Small intestine (tissue), 7 donors: ENCODE measurements around the gene KCNK4. TPM values are rescaled to one million over a fixed set of nuclear protein-coding genes. Genes with fewer than 3 reads are reported as not detected.
"Not testable (repeated sequence)": the region's sequence is repeated elsewhere in the genome, so short reads cannot be mapped to it uniquely, and the experiment has no call there.

Source experiments
- DNase-seq, 2 donors: peaks; one replicate each; pipeline versions ENCODE4 v3.0.0 to v3.0.0-alpha.2; 2013
- FAIRE-seq: peaks from 2 replicates; lab custom pipeline; 2012; peaks lifted over from hg19 to GRCh38; lab: Jason Lieb, UNC
- H3K27ac ChIP-seq, 3 donors: one replicate each; pipeline ENCODE4 v1.5.1; 2013; ENCODE audit warnings: low read length in 2 of 3, mild to moderate bottlenecking in 2 of 3, control low read depth in 1 of 3, inconsistent platforms in 1 of 3, low read depth in 1 of 3, moderate library complexity in 1 of 3
- H3K27me3 ChIP-seq, 3 donors: one replicate each; pipeline ENCODE4 v1.6.1; 2013; ENCODE audit warnings: low read length in 3 of 3, inconsistent platforms in 1 of 3; ENCODE audit not compliant: control insufficient read depth in 3 of 3, insufficient read depth in 3 of 3
- H3K36me3 ChIP-seq, 3 donors: one replicate each; pipeline ENCODE4 v1.6.1; 2013; ENCODE audit warnings: low read length in 3 of 3, inconsistent platforms in 1 of 3, low read depth in 1 of 3, mild to moderate bottlenecking in 1 of 3, moderate library complexity in 1 of 3; ENCODE audit not compliant: control insufficient read depth in 3 of 3, insufficient read depth in 2 of 3
- H3K4me1 ChIP-seq, 3 donors: one replicate each; pipeline ENCODE4 v1.6.1; 2013; ENCODE audit warnings: low read length in 2 of 3, inconsistent platforms in 1 of 3, low read depth in 1 of 3, mild to moderate bottlenecking in 1 of 3, moderate library complexity in 1 of 3; ENCODE audit not compliant: control insufficient read depth in 3 of 3, insufficient read depth in 2 of 3
- H3K4me3 ChIP-seq, 3 donors: one replicate each; pipeline ENCODE4 v1.5.1; 2013; ENCODE audit warnings: low read length in 3 of 3, control low read depth in 1 of 3, inconsistent platforms in 1 of 3, low read depth in 1 of 3, mild to moderate bottlenecking in 1 of 3, moderate library complexity in 1 of 3
- H3K9me3 ChIP-seq, 2 donors: one replicate each; pipeline ENCODE4 v1.6.1; 2013; ENCODE audit warnings: low read depth in 1 of 2, low read length in 1 of 2; ENCODE audit not compliant: control insufficient read depth in 2 of 2, insufficient read depth in 1 of 2
- WGBS, 3 donors: extraction: QIAGEN DNeasy Blood & Tissue Kit; methylation state at CpG; one replicate each; pipeline ENCODE4 v1.1.7; 2013; 5-methylcytosine and 5-hydroxymethylcytosine counted together
- polyA plus RNA-seq, 4 donors: library from polyadenylated mRNA; stranded (reverse) in 3 of 4; unstranded in 1 of 4; fragments of 200-250 nt in 3 of 4; fragments of 120-200 nt in 1 of 4; gene quantifications; one replicate each; pipeline versions ENCODE4 v1.2.1 to v1.2.3, GENCODE V29; 2013
- donor health status: healthy with polysubstance abuse.
- donor health status: control.
- donor health status: control.
- donor health status: Bipolar disorder and iron deficiency.
- donor health status: healthy.

Gene KCNK4
- polyA plus RNA-seq, 4 donors, result not detected

DNA sequence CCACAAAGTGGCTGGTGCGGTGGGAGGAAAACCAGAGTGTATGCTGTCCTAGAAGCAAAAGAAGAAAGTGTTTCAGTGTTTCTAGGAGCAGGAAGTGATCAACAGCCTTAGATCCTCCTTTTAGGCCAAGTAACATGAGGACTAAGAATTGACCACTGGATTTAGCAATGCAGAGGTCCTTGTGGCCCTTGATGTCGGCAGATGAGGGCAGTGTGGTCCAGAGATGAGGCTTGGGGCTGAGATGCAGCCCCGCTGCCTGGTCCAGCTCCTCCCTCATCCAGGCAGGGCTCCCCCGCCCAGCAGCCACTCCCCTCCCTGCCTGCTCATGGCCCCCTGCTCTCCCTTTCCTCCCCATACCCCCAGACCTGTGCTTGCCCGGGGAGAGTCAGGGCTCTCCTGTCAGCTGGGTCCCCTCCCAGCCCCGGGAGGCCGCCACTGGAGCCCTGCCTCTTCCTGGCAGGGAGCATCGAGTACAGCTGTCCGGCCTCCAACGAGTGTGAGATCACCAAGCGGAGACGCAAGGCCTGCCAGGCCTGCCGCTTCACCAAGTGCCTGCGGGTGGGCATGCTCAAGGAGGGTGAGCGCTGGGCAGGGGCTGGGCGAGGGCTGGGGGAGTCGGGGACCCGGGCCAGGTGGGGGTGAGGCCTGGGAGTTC is 22.5 kb downstream of the KCNK4 start:
- Histone ChIP-seq H3K9me3 (no peaks in the 10 kb centered on the region), H3K27ac (peak overlapping the region in 2 of 3 donors; percentile 44 to 62), H3K4me3 (no peak overlapping the region), H3K36me3 (peaks cover 0 to 69% (median 15%) of the 10 kb centered on the region in 3 donors), H3K4me1 (peaks cover 0 to 13% (median 2%) of the 10 kb centered on the region in 3 donors), H3K27me3 (no peaks in the 10 kb centered on the region)
- DNase-seq, result no peak
- no peak for FAIRE-seq
- 68 to 76% (median 71%) methylated on average over 18 of the region's 18 CpGs for WGBS, 3 donors

- H3K9me3 ChIP-seq, result no peaks in the 10 kb centered on the region
- peaks cover 0 to 66% (median 15%) of the 10 kb centered on the region in 3 donors for H3K36me3 ChIP-seq
- no peak for DNase-seq
- H3K27me3 ChIP-seq, result no peaks in the 10 kb centered on the region
- 77 to 82% (median 82%) methylated on average over 16 to 19 of the region's 19 CpGs for WGBS, 3 donors
- H3K4me1 ChIP-seq, result peaks cover 2 to 19% (median 3%) of the 10 kb centered on the region in 3 donors
- H3K27ac ChIP-seq, result peak overlapping the region in 2 of 3 donors; percentile 44 to 62
- FAIRE-seq, result no peak
- H3K4me3 ChIP-seq, result no peak overlapping the region
These were observed 23.2 kb downstream of the KCNK4 start for GRCh38 chr11:64314146-64314804.

GRCh38 chr11:64314805-64315561 is 23.9 kb downstream of the KCNK4 start:
- H3K27me3 ChIP-seq, result no peaks in the 10 kb centered on the region
- DNase-seq, result no peak
- no peak overlapping the region for H3K4me3 ChIP-seq
- WGBS, 3 donors, result 83 to 86% (median 83%) methylated on average over 23 to 24 of the region's 24 CpGs
- H3K9me3 ChIP-seq, result no peaks in the 10 kb centered on the region
- FAIRE-seq, result no peak
- peaks cover 2 to 24% (median 3%) of the 10 kb centered on the region in 3 donors for H3K4me1 ChIP-seq
- H3K36me3 ChIP-seq, result peaks cover 0 to 74% (median 15%) of the 10 kb centered on the region in 3 donors
- peak overlapping the region in 1 of 3 donors; percentile 62 for H3K27ac ChIP-seq

- Histone ChIP-seq H3K27ac (peak overlapping the region in 2 of 3 donors; percentile 54 to 96), H3K36me3 (peaks cover 0 to 75% (median 15%) of the 10 kb centered on the region in 3 donors), H3K4me3 (peak overlapping the region in 1 of 3 donors; percentile 94), H3K4me1 (peaks cover 2 to 27% (median 3%) of the 10 kb centered on the region in 3 donors)
- FAIRE-seq, H3K9me3 ChIP-seq, H3K27me3 ChIP-seq: not testable (repeated sequence)
- DNase-seq, result peak in 1 of 2 donors; percentile 5
- WGBS, 3 donors, result 74 to 77% (median 75%) methylated on average over 21 to 25 of the region's 25 CpGs
These were observed 24.8 kb downstream of the KCNK4 start for GRCh38 chr11:64315667-64316526.

DNA sequence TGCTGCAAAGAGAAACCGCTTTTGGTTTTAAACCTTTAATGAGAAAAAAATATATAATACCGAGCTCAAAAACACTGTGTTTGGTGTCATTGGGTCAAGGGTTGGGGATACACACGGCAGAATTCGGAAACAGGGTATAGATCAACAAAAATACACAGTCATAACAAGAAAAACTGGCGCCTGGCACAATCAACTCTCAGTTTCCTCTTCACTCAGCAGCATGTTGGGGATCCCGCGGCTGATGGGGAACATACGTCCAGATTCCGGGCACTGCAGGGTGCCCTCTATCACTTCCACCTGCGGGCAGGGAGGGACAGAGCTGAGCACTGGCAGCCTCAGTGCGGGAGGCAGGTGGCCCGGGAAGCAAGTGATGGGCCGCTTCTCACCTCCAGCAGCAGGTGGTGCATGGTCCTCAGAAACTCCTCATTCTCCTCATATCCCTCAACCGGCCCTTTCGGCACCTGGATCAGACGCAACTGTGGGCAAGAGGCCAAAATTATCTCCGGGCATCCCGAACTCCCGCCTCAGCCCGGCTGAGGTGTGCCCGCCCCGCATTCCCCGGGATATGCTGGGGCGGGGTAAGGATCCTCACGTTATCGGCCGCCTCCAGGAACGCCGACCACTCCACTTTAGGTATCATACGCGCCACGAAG is 25.7 kb downstream of the KCNK4 start:
- Histone ChIP-seq H3K9me3 (no peaks in the 10 kb centered on the region), H3K27me3 (no peaks in the 10 kb centered on the region), H3K4me3 (peak overlapping the region; percentile 51 to 94 (median 87)), H3K4me1 (peaks cover 2 to 35% (median 3%) of the 10 kb centered on the region in 3 donors), H3K36me3 (peaks cover 0 to 76% (median 15%) of the 10 kb centered on the region in 3 donors), H3K27ac (peak overlapping the region; percentile 96 to 98 (median 97))
- DNase-seq (peak; percentile 8 to 71), FAIRE-seq (no peak)
- 3 to 5% (median 3%) methylated on average over 32 of the region's 32 CpGs for WGBS, 3 donors

- Histone ChIP-seq H3K27ac (peak within 1 kb of the TSS; percentile 96 to 98 (median 98)), H3K4me3 (peak within 1 kb of the TSS; percentile 55 to 94 (median 87)), H3K27me3 (no peaks in the 10 kb centered on the region), H3K9me3 (no peaks in the 10 kb centered on the region), H3K4me1 (peaks cover under 1 to 41% (median 3%) of the 10 kb centered on the region in 3 donors), H3K36me3 (peaks cover 0 to 79% (median 15%) of the 10 kb centered on the region in 3 donors)
- FAIRE-seq, result no peak
- 0% methylated on average over 40 to 43 of the region's 43 CpGs for WGBS, 3 donors
- DNase-seq, result peak; percentile 98 to 99
These were observed 26.3 kb downstream of the KCNK4 start, which contains the start of gene TRMT112 for GRCh38 chr11:64317325-64317960. Gene TRMT112, minus strand, starts transcription at chr11:64317559. Its CDS starts 33 bp downstream, at chr11:64317526.
